Measurements from ENCODE around the gene GRP.

GRP gene

GRCh38 chr18:59268721-59269562 lies 49.0 kb downstream of the GRP start:
- peak; percentile 95 for DNase-seq

DNA sequence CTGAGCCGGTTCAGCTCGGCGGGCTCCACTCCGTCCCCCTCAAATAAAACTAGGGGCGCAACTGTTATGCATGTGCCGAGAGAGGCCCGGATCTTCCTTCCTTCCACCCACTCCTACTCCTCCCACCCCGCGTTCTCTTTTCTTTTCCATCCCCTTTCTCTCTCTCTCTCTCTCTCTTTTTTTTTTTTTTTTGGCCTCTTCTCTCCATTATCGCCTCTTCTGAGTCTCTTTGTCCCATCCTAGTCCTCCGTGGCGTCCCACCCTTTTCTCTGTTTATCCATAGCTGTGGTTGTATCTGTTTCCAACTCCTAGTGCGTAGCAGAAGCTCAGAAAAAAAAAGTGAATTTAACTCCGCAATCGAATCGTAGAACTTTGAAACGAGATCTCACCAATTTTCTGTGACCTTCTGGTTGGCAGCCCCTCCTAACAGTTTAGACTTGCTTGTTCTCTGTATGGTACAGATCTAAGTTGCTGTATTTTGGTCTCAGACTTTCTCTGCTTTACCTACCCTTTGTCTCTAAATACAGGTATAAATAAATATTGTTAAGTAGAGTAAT lies 49.7 kb downstream of the GRP start:
- DNase-seq: no peak

DNA sequence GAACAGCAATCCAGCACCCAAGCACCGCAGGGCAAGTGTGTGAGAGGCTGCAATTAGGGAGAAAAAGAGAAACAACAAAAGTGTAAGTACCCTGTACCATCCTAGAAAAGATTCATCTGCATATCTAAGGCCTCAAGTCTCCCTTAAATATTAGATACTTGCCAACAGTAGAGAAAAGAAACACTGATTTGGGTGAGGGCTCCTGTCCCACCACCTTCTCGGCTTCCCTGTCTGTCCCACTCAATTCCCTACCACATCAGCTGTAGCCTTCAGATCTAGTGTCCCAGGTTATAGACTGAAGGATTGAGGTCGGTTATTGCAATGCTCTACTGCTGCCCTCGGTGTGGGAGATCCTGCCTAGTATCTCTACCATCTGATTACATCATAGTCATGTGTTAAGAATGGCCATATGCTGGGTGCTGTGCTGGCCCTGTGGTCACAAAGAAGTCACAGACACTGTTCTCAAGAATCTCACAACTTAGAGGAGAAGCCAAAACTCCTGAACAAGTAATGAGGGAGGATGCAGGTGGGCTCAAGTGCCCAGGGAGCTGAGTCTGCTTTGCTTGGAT lies 50.8 kb downstream of the GRP start:
- peak; percentile 45 for DNase-seq

DNA sequence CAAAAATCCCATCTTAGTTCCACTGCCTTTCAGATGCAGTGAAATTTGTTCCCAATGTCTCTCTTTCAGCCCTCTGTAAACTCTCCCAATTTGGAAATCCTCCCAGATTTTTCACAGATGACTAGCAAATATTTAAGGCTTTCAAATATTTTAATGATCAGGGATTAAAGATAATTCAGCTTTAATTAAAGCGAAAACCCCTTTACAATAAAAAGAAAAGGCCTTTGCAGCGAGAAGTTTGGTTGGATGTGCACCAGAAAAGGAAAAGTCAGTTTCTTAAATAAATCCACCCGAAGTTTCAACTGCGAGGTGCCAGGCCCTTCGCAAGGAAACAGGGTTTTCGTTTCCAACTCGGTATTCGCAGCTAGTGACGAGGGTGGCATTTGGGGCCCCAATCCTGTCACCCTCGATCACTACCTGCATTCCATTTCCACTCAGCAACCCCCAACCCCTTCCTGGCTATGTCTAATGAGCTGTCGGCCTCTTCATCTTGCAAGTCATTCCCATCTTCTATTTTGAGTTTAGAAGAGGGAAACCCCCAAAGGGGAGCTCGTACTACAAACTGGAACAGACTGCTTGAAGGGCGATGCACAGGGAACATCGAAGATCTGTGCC lies 51.8 kb downstream of the GRP start:
- no peak for DNase-seq

DNA sequence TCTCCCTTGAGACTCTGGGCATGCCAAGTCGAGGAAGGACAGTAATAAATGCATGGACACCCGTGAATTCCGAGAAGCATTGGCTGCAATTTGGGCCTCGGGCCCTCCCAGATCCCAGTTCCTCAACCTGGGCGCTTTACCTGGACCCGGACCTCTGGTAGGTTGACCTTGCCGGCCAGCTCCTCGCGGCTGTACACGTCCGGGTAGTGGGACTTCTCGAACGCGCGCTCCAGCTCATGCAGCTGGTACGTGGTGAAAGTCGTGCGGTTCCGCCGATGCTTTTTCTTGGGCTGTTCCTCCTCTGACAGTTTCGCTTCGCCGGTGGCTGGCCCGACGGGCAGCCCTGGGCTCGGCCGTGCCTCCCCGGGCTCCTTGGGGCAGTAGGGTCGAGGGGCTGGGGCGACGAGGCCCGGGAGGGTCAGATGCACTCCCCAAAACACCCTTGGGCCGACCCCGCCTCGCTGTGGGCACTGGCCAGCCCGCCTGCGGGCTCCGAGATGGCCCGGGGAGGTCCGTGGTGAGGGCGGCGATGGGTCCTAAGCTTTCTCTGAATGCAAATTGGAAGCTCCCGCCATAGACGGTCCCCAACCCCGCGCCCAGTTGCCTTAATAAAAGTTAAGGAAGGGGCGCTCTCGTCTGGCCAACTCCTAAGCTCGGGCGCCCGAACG lies 52.4 kb downstream of the GRP start:
- no peak for DNase-seq

DNA sequence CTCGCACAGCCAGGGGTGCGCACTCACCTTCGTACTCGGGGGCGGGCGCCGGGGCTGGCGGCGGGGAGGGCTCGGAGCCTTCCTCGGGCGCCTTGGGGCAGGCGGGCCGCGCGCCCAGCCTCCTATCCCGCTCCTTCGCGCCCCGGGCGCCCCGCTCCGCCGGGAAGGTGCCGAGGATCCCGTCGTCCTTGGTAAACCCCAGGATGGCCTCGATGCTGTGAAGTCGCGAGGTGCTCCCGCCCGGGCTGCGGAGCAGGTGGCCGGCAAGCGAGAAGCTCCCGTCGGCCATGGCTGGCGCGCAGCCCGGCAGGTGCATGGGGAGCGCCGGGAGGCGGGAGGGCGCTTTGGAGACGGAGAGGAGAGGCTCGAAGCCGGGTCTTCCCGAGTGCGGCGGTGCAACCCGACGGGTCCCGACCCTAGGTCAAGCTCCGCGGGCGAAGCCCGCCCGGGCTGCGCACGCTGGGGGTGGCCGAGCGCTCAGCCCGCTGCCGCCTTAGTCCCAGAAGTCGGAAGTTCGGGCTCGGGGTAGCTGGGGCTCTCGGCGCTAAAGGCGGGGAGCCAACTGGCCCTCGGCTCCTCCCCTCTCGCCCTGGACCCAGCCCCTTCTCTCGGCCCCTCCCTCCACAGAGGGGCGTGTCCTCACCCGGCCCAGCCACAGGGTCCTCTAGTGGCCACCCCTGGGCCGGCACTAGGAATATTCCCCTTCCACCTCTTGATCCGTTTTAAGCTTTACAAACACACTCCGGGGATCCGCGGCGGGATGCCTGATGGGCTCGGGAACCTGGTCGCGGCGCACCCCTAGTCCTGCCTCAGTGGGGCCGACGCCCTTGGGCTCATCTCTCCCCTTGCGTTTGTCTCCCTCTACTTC lies 53.2 kb downstream of the GRP start, which contains the start of gene RAX:
TSS of gene RAX (minus strand) at position 564 of the 868 bp plus-strand sequence. CDS start at position 316, 248 bp downstream.
- DNase-seq: peak; percentile 89

- DNase-seq: no peak
Observed at GRCh38 chr18:59273759-59274532, 54.0 kb downstream of the GRP start.

- DNase-seq: no peak
Observed at GRCh38 chr18:59274533-59274928, 54.6 kb downstream of the GRP start.

DNA sequence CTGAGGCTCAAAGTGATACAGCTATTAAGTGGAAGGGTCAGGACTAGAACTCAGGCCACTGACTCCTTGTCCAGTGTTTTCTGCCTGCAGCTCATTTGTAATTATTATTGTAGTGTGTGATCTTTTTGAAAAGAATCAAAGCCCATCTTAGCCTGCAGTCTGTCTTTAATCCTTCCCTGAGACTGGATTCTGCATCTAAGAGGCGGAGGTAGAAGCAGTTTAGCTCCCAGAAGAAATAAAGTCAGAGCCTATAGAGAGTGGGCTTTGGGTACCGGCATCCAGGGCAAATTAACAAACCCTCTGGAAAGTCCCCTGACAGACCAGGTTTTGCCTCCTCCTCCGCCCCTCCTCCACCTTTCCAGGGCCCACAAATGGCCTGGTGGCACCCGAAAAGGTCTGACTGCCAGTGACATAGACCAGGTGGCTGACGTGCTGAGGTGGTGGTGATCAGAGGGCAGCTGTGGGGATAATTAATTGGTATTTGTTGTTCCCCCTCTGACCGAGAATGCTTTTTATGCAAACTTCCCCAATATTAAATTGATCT lies 55.5 kb downstream of the GRP start:
- no peak for DNase-seq

DNA sequence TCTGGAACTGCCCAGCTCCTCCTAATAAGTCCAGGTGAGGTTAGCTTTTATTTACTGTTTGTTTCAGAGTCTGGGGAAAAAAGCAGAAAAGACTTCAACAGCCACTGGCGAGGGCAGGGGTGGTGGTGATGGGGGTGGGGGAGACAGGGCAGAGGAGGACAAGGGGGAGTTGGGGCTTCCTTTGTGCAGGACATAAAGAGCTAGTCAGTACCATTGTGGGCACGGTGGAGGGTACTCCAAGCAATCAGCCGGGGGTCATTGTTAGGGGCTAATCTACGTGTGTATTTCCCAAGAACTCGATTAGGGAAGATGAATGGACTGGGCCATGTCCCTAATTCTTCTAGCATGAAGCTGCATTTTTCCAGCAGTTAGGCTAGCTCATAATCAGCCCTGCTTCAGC lies 56.1 kb downstream of the GRP start:
- DNase-seq: no peak

- DNase-seq: no peak
Observed at GRCh38 chr18:59278793-59279192, 58.8 kb downstream of the GRP start.

GRCh38 chr18:59279193-59279592 lies 59.2 kb downstream of the GRP start:
- no peak for DNase-seq

DNA sequence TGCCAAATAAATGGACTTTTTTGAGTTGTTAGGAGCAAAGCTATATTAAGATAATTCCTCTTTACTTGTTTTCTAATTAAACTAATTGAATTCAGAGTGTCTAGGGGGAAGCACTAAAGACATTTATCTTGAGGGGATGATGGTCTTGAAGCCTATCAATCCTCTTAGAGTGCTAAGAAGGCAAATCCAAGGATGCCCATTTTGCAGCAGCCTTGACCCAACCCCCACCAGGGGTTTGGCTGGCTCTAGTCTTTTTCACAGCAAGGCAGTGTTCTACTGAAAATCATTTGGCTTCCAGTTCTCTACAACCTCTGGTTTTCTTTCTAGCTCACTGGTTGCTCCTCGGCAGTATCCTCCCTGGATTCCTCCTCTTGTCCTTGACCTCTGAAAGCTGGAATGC lies 59.8 kb downstream of the GRP start:
- DNase-seq: no peak

All from DMS53 (cell line).